Neural cell (in vitro differentiated cells): ENCODE results near the gene ALS2. TPM values are rescaled to one million over a fixed set of nuclear protein-coding genes. Genes with fewer than 3 reads are reported as not detected.

ENCODE experiments used
- H2AFZ ChIP-seq: fragments of 200-600, 300-800 bp; sonication (generic), shearing (Covaris generic); 2 replicates; pipeline ENCODE4 v1.6.0; 2014; ENCODE audit warnings: low read depth, mild to moderate bottlenecking, antibody characterized with exemption, low read length, moderate library complexity
- H3F3A ChIP-seq: fragments of 200-600 bp; shearing (Covaris generic); 2 replicates; pipeline ENCODE4 v1.6.1; 2016; ENCODE audit warnings: mild to moderate bottlenecking, moderate library complexity, mixed read lengths, antibody characterized with exemption, low read length; ENCODE audit not compliant: insufficient read depth, poor library complexity, severe bottlenecking
- H3K27ac ChIP-seq: fragments of 200-600, 300-800 bp; sonication (generic), shearing (Covaris generic); 2 replicates; pipeline ENCODE4 v1.5.1; 2014; ENCODE audit warnings: mild to moderate bottlenecking, low read length, moderate library complexity
- H3K27me3 ChIP-seq: fragments of 300-800, 200-600 bp; sonication (generic), shearing (Covaris generic); 2 replicates; pipeline ENCODE4 v1.6.0; 2014; ENCODE audit warnings: mild to moderate bottlenecking, low read depth, low read length, moderate library complexity; ENCODE audit not compliant: insufficient read depth
- H3K36me3 ChIP-seq: fragments of 300-800, 200-600 bp; sonication (generic), shearing (Covaris generic); 2 replicates; pipeline ENCODE4 v1.5.1; 2014; ENCODE audit warnings: mild to moderate bottlenecking, antibody characterized with exemption, low read length, moderate library complexity; ENCODE audit not compliant: insufficient read depth
- H3K4me2 ChIP-seq: fragments of 300-800, 200-600 bp; sonication (generic), shearing (Covaris generic); 2 replicates; pipeline ENCODE4 v1.6.0; 2014; ENCODE audit warnings: mild to moderate bottlenecking, low read length
- H3K4me3 ChIP-seq: fragments of 300-800, 200-600 bp; sonication (generic), shearing (Covaris generic); 2 replicates; pipeline ENCODE4 v1.5.1; 2014; ENCODE audit warnings: mild to moderate bottlenecking, low read length, moderate library complexity
- H3K79me2 ChIP-seq: fragments of 200-600 bp; shearing (Covaris generic); replicated peaks from 2 replicates; pipeline ENCODE4 v1.6.0; 2014; ENCODE audit warnings: mild to moderate bottlenecking, low read length, moderate library complexity; ENCODE audit not compliant: insufficient read depth
- H3K9ac ChIP-seq: fragments of 300-800, 200-600 bp; sonication (generic), shearing (Covaris generic); 2 replicates; pipeline ENCODE4 v1.6.1; 2016; ENCODE audit warnings: mild to moderate bottlenecking, low read length, mixed read lengths
- H3K9me2 ChIP-seq: fragments of 200-600 bp; shearing (Covaris generic); 2 replicates; pipeline ENCODE4 v1.6.1; 2016; ENCODE audit warnings: mild to moderate bottlenecking, low read length, mixed read lengths; ENCODE audit not compliant: insufficient read depth
- H3K9me3 ChIP-seq: fragments of 200-600, 300-800 bp; sonication (generic), shearing (Covaris generic); 2 replicates; pipeline ENCODE4 v1.6.1; 2016; ENCODE audit warnings: mild to moderate bottlenecking, mixed run types, low read length, moderate library complexity, mixed read lengths
- H4K20me1 ChIP-seq: fragments of 200-600 bp; shearing (Covaris generic); 2 replicates; pipeline ENCODE4 v1.6.1; 2016; ENCODE audit warnings: mild to moderate bottlenecking, mixed run types; ENCODE audit not compliant: insufficient read depth
- EP300 ChIP-seq: fragments of 450-650 bp; conservative IDR thresholded peaks from 2 replicates; pipeline ENCODE4 v1.6.1; 2014; ENCODE audit warnings: antibody characterized with exemption, mild to moderate bottlenecking, moderate library complexity; ENCODE audit not compliant: poor library complexity, severe bottlenecking
- EZH2 ChIP-seq: fragments of 200-600, 300-800 bp; shearing (Covaris generic), sonication (generic); IDR thresholded peaks from 2 replicates; pipeline ENCODE4 v1.6.1; 2014; ENCODE audit warnings: antibody characterized with exemption, low read length, borderline replicate concordance, mild to moderate bottlenecking; ENCODE audit not compliant: insufficient read depth, poor library complexity, severe bottlenecking
- MXI1 ChIP-seq: fragments of 450-650 bp; conservative IDR thresholded peaks from 2 replicates; pipeline ENCODE4 v1.6.1; 2014; ENCODE audit warnings: antibody characterized with exemption, mild to moderate bottlenecking; ENCODE audit not compliant: poor library complexity, severe bottlenecking
- POLR2AphosphoS5 ChIP-seq: IDR thresholded peaks from 2 replicates; pipeline ENCODE4 v1.6.1; 2012
- RAD21 ChIP-seq: fragments of 450-650 bp; conservative IDR thresholded peaks from 2 replicates; pipeline ENCODE4 v1.6.1; 2014; ENCODE audit warnings: antibody characterized with exemption, mild to moderate bottlenecking, moderate library complexity
- SMC3 ChIP-seq: fragments of 450-650 bp; conservative IDR thresholded peaks from 2 replicates; pipeline ENCODE4 v1.6.1; 2014; ENCODE audit warnings: antibody characterized with exemption, mild to moderate bottlenecking, moderate library complexity; ENCODE audit not compliant: poor library complexity
- TAF1 ChIP-seq: IDR thresholded peaks from 2 replicates; pipeline ENCODE4 v1.6.1; 2012; ENCODE audit warnings: low read depth
- polyA plus RNA-seq: library from polyadenylated mRNA; depleted of rRNA; stranded (reverse); fragments of >200 nt; gene quantifications from 2 replicates; pipeline ENCODE4 v1.2.3, GENCODE V29; 2014
- TF ChIP-seq, protein P1 (sequence below): fragments of 450-650 bp; IDR thresholded peaks from 2 replicates; pipeline ENCODE4 v1.5.1; 2014; ENCODE audit warnings: antibody characterized with exemption, mild to moderate bottlenecking, moderate library complexity; ENCODE audit not compliant: poor library complexity, severe bottlenecking
- TF ChIP-seq, protein P2 (sequence below): IDR thresholded peaks from 2 replicates; pipeline ENCODE4 v1.6.1; 2012; ENCODE audit warnings: borderline replicate concordance

Gene ALS2
- polyA plus RNA-seq, 1 donor from 2014 or later, result 26.3 TPM

DNA sequence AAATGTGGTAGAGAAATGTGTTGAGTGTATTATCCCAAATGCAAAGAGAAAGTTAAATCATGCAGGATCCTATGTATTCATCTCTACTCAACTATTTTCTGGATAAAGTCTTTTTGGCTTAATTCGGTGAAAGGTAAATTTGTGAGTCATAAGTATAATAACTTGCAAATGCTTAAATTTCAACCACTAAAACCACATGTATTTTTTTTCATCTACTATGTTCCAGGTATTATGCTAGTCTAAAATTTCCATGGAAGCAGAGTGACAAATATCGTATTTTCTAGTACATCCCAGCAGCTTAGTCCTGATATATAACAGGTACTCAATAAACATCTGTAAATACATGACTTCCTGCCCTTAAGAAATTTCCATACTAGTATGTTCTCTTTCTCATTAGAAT lies 6.2 kb downstream of the ALS2 start:
- no peaks in the 10 kb centered on the region for H3F3A ChIP-seq
- no peaks in the 10 kb centered on the region for H3K36me3 ChIP-seq
- H3K9me3 ChIP-seq, result no peaks in the 10 kb centered on the region
- no peak overlapping the region for H3K4me3 ChIP-seq
- H3K9me2 ChIP-seq, result no peaks in the 10 kb centered on the region
- H3K27ac ChIP-seq, result no peak overlapping the region
- H3K9ac ChIP-seq, result no peak overlapping the region
- no peak overlapping the region for H3K4me2 ChIP-seq
- H2AFZ ChIP-seq, result no peak overlapping the region
- no peaks in the 10 kb centered on the region for H3K27me3 ChIP-seq
- TF ChIP-seq MXI1, result no peak
- TF ChIP-seq, protein P1, sequence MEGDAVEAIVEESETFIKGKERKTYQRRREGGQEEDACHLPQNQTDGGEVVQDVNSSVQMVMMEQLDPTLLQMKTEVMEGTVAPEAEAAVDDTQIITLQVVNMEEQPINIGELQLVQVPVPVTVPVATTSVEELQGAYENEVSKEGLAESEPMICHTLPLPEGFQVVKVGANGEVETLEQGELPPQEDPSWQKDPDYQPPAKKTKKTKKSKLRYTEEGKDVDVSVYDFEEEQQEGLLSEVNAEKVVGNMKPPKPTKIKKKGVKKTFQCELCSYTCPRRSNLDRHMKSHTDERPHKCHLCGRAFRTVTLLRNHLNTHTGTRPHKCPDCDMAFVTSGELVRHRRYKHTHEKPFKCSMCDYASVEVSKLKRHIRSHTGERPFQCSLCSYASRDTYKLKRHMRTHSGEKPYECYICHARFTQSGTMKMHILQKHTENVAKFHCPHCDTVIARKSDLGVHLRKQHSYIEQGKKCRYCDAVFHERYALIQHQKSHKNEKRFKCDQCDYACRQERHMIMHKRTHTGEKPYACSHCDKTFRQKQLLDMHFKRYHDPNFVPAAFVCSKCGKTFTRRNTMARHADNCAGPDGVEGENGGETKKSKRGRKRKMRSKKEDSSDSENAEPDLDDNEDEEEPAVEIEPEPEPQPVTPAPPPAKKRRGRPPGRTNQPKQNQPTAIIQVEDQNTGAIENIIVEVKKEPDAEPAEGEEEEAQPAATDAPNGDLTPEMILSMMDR, result no peak
- no peak for TF ChIP-seq RAD21
- TF ChIP-seq, protein P2, sequence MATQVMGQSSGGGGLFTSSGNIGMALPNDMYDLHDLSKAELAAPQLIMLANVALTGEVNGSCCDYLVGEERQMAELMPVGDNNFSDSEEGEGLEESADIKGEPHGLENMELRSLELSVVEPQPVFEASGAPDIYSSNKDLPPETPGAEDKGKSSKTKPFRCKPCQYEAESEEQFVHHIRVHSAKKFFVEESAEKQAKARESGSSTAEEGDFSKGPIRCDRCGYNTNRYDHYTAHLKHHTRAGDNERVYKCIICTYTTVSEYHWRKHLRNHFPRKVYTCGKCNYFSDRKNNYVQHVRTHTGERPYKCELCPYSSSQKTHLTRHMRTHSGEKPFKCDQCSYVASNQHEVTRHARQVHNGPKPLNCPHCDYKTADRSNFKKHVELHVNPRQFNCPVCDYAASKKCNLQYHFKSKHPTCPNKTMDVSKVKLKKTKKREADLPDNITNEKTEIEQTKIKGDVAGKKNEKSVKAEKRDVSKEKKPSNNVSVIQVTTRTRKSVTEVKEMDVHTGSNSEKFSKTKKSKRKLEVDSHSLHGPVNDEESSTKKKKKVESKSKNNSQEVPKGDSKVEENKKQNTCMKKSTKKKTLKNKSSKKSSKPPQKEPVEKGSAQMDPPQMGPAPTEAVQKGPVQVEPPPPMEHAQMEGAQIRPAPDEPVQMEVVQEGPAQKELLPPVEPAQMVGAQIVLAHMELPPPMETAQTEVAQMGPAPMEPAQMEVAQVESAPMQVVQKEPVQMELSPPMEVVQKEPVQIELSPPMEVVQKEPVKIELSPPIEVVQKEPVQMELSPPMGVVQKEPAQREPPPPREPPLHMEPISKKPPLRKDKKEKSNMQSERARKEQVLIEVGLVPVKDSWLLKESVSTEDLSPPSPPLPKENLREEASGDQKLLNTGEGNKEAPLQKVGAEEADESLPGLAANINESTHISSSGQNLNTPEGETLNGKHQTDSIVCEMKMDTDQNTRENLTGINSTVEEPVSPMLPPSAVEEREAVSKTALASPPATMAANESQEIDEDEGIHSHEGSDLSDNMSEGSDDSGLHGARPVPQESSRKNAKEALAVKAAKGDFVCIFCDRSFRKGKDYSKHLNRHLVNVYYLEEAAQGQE, result no peak
- TF ChIP-seq TAF1, result no peak
- no peak for TF ChIP-seq SMC3
- no peak for TF ChIP-seq POLR2AphosphoS5
- TF ChIP-seq EZH2, result no peak
- no peak for TF ChIP-seq EP300
- H3K79me2 ChIP-seq, result peaks cover 54% of the 10 kb centered on the region
- H4K20me1 ChIP-seq, result no peaks in the 10 kb centered on the region

DNA sequence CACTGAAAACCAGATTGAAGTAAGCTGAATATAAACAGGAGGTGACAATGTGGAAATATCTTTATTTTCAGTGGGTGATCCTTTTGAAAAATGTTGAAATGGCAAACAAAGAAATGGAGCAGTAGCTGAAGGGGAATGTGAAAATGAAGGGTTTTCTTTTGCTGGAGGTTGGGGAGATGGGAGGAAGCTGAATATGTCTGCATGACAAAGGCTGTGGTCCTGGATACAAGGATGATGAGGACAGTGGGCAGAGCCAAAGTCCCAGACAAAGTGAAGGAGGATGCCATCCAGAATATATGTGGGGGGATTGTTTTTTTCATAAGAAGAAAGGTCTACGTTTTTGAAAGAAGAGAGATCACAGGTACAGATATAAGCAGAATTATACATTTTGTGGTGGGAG lies 6.7 kb downstream of the ALS2 start:
- H3K36me3 ChIP-seq, result no peaks in the 10 kb centered on the region
- H3K27ac ChIP-seq, result no peak overlapping the region
- no peak overlapping the region for H2AFZ ChIP-seq
- H3K9me2 ChIP-seq, result no peaks in the 10 kb centered on the region
- H3K9ac ChIP-seq, result no peak overlapping the region
- no peaks in the 10 kb centered on the region for H3F3A ChIP-seq
- H3K27me3 ChIP-seq, result no peaks in the 10 kb centered on the region
- H3K9me3 ChIP-seq, result no peaks in the 10 kb centered on the region
- no peak for TF ChIP-seq MXI1
- no peak for TF ChIP-seq SMC3
- TF ChIP-seq, protein P2, result no peak
- TF ChIP-seq RAD21, result no peak
- no peak for TF ChIP-seq EZH2
- H3K4me2 ChIP-seq, result no peak overlapping the region
- peaks cover 48% of the 10 kb centered on the region for H3K79me2 ChIP-seq
- no peaks in the 10 kb centered on the region for H4K20me1 ChIP-seq
- H3K4me3 ChIP-seq, result no peak overlapping the region
